K562 (cell line): ENCODE measurements around the gene SPTBN4. TPM values are rescaled to one million over a fixed set of nuclear protein-coding genes. Genes with fewer than 3 reads are reported as not detected.

ENCODE experiments used
- EGR1 ChIP-seq: fragments of 450-650 bp; conservative IDR thresholded peaks from 2 replicates; pipeline ENCODE4 v1.6.1; 2017; ENCODE audit warnings: mild to moderate bottlenecking
- FOSL1 ChIP-seq: fragments of 200-800 bp; sonication (Bioruptor generic); conservative IDR thresholded peaks from 2 replicates; pipeline ENCODE4 v1.6.1; 2016; ENCODE audit warnings: missing genetic modification characterization, missing compliant biosample characterization
- KLF1 ChIP-seq: fragments of 450-650 bp; IDR thresholded peaks from 2 replicates; pipeline ENCODE4 v1.6.1; 2016; ENCODE audit warnings: missing genetic modification characterization, missing compliant biosample characterization
- MEIS2 ChIP-seq: fragments of 450-650 bp; IDR thresholded peaks from 2 replicates; pipeline ENCODE4 v1.6.1; 2014; ENCODE audit warnings: mild to moderate bottlenecking; ENCODE audit not compliant: partially characterized antibody
- MTA3 ChIP-seq: fragments of 450-650 bp; formaldehyde crosslinking; IDR thresholded peaks from 2 replicates; pipeline ENCODE4 v1.6.1; 2017; ENCODE audit warnings: mild to moderate bottlenecking, borderline replicate concordance
- RAD21 ChIP-seq, 2 experiments: fragments of 250-450 bp in 1 of 2; fragments of 450-650 bp in 1 of 2; sonication (Bioruptor Pico) in 1 of 2; formaldehyde crosslinking in 1 of 2; IDR thresholded peaks in 1 of 2; conservative IDR thresholded peaks in 1 of 2; 2 replicates each; pipeline versions ENCODE4 v1.4.0 to v1.8.0; 2020 to 2022; ENCODE audit warnings: mild to moderate bottlenecking in 2 of 2, moderate library complexity in 1 of 2
- RUNX1 ChIP-seq: sonication (generic); IDR thresholded peaks from 2 replicates; pipeline ENCODE4 v1.6.1; 2016; ENCODE audit warnings: antibody characterized with exemption, low read depth
- SMAD2 ChIP-seq: fragments of 150-350 bp; IDR thresholded peaks from 2 replicates; pipeline ENCODE4 v1.6.1; 2014; ENCODE audit warnings: low read depth, mild to moderate bottlenecking, low read length
- SMAD4 ChIP-seq: fragments of 250-450 bp; sonication (Bioruptor Pico); conservative IDR thresholded peaks from 2 replicates; pipeline ENCODE4 v1.8.0; 2021; ENCODE audit warnings: inconsistent platforms, mild to moderate bottlenecking, moderate library complexity
- SOX6 ChIP-seq: fragments of 450-650 bp; IDR thresholded peaks from 2 replicates; pipeline ENCODE4 v1.6.1; 2014; ENCODE audit warnings: mild to moderate bottlenecking
- TEAD1 ChIP-seq, 2 experiments: fragments of 450-650 bp in 1 of 2; sonication (generic) in 1 of 2; formaldehyde crosslinking; IDR thresholded peaks; 2 replicates each; pipeline versions ENCODE4 v1.4.0 to v1.8.0; 2020 to 2022; ENCODE audit warnings: mild to moderate bottlenecking in 2 of 2, missing genetic modification reagents in 1 of 2
- ZBTB7A ChIP-seq: IDR thresholded peaks from 2 replicates; pipeline ENCODE4 v1.6.1; 2011; ENCODE audit warnings: low read depth, mild to moderate bottlenecking, low read length, moderate library complexity, borderline replicate concordance; ENCODE audit not compliant: control insufficient read depth
- ZC3H11A ChIP-seq: IDR thresholded peaks from 2 replicates; pipeline ENCODE4 v1.6.1; 2012; ENCODE audit warnings: low read depth, low read length, improper control_type of control experiment
- ZEB2 ChIP-seq: fragments of 450-650 bp; IDR thresholded peaks from 2 replicates; pipeline ENCODE4 v1.6.1; 2016
- polyA plus RNA-seq, 8 experiments: library from polyadenylated mRNA; depleted of rRNA in 4 of 8; stranded (reverse) in 5 of 8; unstranded in 3 of 8; fragments of >200 nt; fragmentation: Nextera tagmentation in 2 of 8; fragmentation: Illumina TruSeq in 1 of 8; extraction: Ambion mirVana in 2 of 8; extraction: Trizol in 1 of 8; gene quantifications; 2 replicates each; pipeline versions ENCODE4 v1.2.1 to v1.2.3, GENCODE V29; 2011 to 2014; ENCODE audit warnings: inconsistent platforms in 1 of 8, missing spikeins in 1 of 8
- total RNA-seq, 7 experiments: library from RNA; depleted of rRNA in 6 of 7; stranded (reverse); fragments of >200 nt in 6 of 7; fragmentation: Illumina TruSeq in 2 of 7; extraction: Trizol in 2 of 7; gene quantifications; 2 replicates each; pipeline versions ENCODE4 v1.2.1 to v1.2.3, GENCODE V29; 2011 to 2021; ENCODE audit warnings: low replicate concordance in 1 of 7
- TF ChIP-seq, protein P1 (sequence below), 2 experiments: fragments of 450-650 bp; conservative IDR thresholded peaks; 2 replicates each; pipeline ENCODE4 v1.6.1; 2017; ENCODE audit warnings: mild to moderate bottlenecking in 2 of 2, moderate library complexity in 2 of 2
- TF ChIP-seq, protein P2 (sequence below), 2 experiments: fragments of 450-650 bp; IDR thresholded peaks; 2 replicates each; pipeline ENCODE4 v1.6.1; 2018; ENCODE audit warnings: mild to moderate bottlenecking in 2 of 2, low read depth in 1 of 2; ENCODE audit not compliant: partially characterized antibody in 2 of 2
- TF ChIP-seq, protein P3 (sequence below): fragments of 450-650 bp; IDR thresholded peaks from 2 replicates; pipeline ENCODE4 v1.7.1; 2018; ENCODE audit warnings: mild to moderate bottlenecking, low read depth; ENCODE audit not compliant: partially characterized antibody

The SPTBN4 gene
- total and polyA plus RNA-seq, 9 of the 15 experiments (the other 6 are each of a cell fraction or from before 2014, with no cell fraction given), result 0.01 to 1.5 (median 0.86) TPM

DNA sequence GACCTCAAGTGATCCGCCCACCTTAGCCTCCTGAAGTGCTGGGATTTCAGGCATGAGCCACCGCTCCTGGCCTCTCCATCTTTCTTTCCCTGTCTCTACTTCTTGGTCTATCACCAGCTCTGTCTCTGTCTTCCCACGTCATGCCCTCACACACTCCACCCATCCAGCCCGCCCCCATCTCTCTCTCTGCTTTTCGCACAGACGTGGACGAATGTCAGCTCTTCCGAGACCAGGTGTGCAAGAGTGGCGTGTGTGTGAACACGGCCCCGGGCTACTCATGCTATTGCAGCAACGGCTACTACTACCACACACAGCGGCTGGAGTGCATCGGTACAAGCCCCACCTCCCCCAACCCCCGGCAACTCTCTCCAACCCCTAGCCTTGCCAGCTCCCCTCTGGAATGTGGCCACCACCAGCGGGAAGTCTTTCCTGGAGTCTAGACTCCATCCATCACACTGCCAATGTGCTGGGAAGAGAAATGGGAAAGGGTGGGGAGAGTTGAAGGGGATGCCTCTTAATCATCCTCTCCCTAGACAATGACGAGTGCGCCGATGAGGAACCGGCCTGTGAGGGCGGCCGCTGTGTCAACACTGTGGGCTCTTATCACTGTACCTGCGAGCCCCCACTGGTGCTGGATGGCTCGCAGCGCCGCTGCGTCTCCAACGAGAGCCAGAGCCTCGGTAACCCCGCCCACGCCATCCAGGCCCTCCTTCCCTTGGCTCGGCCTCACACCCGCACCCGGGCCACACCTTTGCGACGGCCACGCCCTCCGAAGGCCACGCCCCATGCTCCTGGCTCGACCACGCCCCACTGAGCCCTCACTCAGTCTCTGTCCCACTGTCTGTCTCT lies 156.8 kb downstream of the SPTBN4 start (continued):
- TF ChIP-seq KLF1 (peak; percentile 83), EGR1 (peak; percentile 93), RAD21 (CRISPR knock-in tag; conservative IDR thresholded peaks at IDR 0.05 in 1 of 2, IDR thresholded peaks at IDR 0.05 in 1 of 2) (0 out of 4 replicates have a peak, but pooled peaks of 1 of the 2 experiments have one; percentile 1), ZEB2 (peak; percentile 98), SMAD4 (CRISPR knock-in tag) (peak; percentile 80), FOSL1 (tag) (0 out of 2 replicates have a peak, but pooled peaks have one; percentile 39), ZC3H11A (no peak), TEAD1 (CRISPR knock-in tag; IDR thresholded peaks at IDR 0.05) (no peak), SOX6 (peak; percentile 87), MTA3 (peak; percentile 71; the same call in 1 of the 2 replicates), ZBTB7A (peak; percentile 87; the same call in 1 of the 2 replicates), MEIS2 (peak; percentile 87), SMAD2 (no peak), RUNX1 (0 out of 2 replicates have a peak, but pooled peaks have one; percentile 63)
- TF ChIP-seq, protein P1, sequence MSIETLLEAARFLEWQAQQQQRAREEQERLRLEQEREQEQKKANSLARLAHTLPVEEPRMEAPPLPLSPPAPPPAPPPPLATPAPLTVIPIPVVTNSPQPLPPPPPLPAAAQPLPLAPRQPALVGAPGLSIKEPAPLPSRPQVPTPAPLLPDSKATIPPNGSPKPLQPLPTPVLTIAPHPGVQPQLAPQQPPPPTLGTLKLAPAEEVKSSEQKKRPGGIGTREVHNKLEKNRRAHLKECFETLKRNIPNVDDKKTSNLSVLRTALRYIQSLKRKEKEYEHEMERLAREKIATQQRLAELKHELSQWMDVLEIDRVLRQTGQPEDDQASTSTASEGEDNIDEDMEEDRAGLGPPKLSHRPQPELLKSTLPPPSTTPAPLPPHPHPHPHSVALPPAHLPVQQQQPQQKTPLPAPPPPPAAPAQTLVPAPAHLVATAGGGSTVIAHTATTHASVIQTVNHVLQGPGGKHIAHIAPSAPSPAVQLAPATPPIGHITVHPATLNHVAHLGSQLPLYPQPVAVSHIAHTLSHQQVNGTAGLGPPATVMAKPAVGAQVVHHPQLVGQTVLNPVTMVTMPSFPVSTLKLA (conservative IDR thresholded peaks at IDR 0.05), result peak in 1 of 2 experiments; percentile 59; a peak in 3 of 4 replicates
- TF ChIP-seq, protein P2, sequence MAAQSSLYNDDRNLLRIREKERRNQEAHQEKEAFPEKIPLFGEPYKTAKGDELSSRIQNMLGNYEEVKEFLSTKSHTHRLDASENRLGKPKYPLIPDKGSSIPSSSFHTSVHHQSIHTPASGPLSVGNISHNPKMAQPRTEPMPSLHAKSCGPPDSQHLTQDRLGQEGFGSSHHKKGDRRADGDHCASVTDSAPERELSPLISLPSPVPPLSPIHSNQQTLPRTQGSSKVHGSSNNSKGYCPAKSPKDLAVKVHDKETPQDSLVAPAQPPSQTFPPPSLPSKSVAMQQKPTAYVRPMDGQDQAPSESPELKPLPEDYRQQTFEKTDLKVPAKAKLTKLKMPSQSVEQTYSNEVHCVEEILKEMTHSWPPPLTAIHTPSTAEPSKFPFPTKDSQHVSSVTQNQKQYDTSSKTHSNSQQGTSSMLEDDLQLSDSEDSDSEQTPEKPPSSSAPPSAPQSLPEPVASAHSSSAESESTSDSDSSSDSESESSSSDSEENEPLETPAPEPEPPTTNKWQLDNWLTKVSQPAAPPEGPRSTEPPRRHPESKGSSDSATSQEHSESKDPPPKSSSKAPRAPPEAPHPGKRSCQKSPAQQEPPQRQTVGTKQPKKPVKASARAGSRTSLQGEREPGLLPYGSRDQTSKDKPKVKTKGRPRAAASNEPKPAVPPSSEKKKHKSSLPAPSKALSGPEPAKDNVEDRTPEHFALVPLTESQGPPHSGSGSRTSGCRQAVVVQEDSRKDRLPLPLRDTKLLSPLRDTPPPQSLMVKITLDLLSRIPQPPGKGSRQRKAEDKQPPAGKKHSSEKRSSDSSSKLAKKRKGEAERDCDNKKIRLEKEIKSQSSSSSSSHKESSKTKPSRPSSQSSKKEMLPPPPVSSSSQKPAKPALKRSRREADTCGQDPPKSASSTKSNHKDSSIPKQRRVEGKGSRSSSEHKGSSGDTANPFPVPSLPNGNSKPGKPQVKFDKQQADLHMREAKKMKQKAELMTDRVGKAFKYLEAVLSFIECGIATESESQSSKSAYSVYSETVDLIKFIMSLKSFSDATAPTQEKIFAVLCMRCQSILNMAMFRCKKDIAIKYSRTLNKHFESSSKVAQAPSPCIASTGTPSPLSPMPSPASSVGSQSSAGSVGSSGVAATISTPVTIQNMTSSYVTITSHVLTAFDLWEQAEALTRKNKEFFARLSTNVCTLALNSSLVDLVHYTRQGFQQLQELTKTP (IDR thresholded peaks at IDR 0.05; ENCODE audit: low read depth in 1 of 2, partially characterized antibody in 2 of 2), result peak in 1 of 2 experiments; percentile 25
- TF ChIP-seq, protein P3, sequence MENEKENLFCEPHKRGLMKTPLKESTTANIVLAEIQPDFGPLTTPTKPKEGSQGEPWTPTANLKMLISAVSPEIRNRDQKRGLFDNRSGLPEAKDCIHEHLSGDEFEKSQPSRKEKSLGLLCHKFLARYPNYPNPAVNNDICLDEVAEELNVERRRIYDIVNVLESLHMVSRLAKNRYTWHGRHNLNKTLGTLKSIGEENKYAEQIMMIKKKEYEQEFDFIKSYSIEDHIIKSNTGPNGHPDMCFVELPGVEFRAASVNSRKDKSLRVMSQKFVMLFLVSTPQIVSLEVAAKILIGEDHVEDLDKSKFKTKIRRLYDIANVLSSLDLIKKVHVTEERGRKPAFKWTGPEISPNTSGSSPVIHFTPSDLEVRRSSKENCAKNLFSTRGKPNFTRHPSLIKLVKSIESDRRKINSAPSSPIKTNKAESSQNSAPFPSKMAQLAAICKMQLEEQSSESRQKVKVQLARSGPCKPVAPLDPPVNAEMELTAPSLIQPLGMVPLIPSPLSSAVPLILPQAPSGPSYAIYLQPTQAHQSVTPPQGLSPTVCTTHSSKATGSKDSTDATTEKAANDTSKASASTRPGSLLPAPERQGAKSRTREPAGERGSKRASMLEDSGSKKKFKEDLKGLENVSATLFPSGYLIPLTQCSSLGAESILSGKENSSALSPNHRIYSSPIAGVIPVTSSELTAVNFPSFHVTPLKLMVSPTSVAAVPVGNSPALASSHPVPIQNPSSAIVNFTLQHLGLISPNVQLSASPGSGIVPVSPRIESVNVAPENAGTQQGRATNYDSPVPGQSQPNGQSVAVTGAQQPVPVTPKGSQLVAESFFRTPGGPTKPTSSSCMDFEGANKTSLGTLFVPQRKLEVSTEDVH, result no peak
